WI38 (cell line): ENCODE measurements around the gene ALB.

Experiments used
- H3K4me3 ChIP-seq: 2 replicates; pipeline ENCODE4 v1.5.1; 2011; ENCODE audit warnings: low read depth, mild to moderate bottlenecking, control low read depth, low read length
- CTCF ChIP-seq: IDR thresholded peaks from 2 replicates; pipeline ENCODE4 v1.5.1; 2012; ENCODE audit warnings: low read depth, mild to moderate bottlenecking, control low read depth, low read length

ALB gene

GRCh38 chr4:73438048-73438447 is 34.0 kb downstream of the ALB start:
- no peak overlapping the region for H3K4me3 ChIP-seq
- TF ChIP-seq CTCF = no peak

GRCh38 chr4:73438582-73439215 is 34.6 kb downstream of the ALB start:
- TF ChIP-seq CTCF = no peak
- H3K4me3 ChIP-seq = no peak overlapping the region

GRCh38 chr4:73439445-73439844 is 35.4 kb downstream of the ALB start:
- TF ChIP-seq CTCF = no peak
- H3K4me3 ChIP-seq = no peak overlapping the region

DNA sequence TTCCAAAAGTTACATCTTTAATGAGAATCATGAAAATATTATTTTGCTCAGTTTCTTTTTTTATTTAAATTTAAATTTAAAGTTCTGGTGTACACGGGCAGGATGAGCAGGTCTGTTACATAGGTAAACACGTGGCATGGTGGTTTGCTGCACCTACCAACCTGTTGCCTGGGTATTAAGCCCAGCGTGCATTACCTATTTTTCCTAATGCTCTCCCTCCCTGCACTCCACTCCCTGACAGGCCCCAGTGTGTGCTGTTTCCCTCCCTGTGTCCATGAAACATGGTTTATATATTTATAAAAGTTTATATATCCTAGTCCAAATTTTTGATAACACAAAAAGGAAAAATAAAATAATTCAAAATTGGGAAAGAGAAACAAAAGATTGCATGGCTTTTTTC is 35.9 kb downstream of the ALB start:
- no peak for TF ChIP-seq CTCF
- no peak overlapping the region for H3K4me3 ChIP-seq

DNA sequence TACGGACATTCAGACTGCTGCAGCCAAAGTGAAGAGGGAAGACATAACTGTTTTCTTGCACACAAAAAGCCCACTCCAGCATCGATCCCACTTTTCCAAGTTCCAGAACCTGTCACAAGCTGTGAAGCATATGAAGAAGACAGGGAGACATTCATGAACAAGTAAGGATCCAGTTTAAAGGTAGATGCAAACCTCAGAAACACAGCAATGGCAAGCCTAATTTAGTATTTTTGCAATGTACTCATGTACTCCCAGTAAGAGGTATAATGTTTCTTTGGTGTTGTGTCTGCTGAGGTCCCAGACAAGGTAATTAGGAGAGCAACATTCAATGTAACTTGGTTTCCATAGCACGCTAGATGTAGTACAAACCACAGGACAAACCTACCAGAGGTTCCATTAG is 36.6 kb downstream of the ALB start:
- TF ChIP-seq CTCF = no peak
- no peak overlapping the region for H3K4me3 ChIP-seq

DNA sequence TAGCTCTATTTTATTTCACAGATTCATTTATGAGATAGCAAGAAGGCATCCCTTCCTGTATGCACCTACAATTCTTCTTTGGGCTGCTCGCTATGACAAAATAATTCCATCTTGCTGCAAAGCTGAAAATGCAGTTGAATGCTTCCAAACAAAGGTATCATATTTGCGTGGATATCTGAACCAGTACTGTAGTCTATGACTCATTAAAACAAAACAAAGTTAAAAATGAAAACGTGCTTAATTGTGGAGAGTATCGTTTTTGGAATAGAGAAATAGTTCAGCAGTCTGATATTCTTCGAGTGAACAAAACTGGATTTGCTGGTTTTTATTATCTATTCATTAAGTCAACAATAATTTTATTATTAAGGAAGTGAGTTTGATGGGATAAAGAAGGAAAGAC is 38.2 kb downstream of the ALB start:
- TF ChIP-seq CTCF = no peak
- H3K4me3 ChIP-seq = peak overlapping the region; percentile 11

GRCh38 chr4:73443224-73443623 is 39.1 kb downstream of the ALB start:
- H3K4me3 ChIP-seq = no peak overlapping the region
- TF ChIP-seq CTCF = no peak
